HepG2 (cell line): ENCODE data around the gene SRCIN1. TPM values are rescaled to one million over a fixed set of nuclear protein-coding genes. Genes with fewer than 3 reads are reported as not detected.

Experiments
- CC2D1A ChIP-seq: sonication (generic); formaldehyde crosslinking; IDR thresholded peaks from 2 replicates; pipeline ENCODE4 v1.8.1; 2023; ENCODE audit warnings: mild to moderate bottlenecking, missing genetic modification reagents
- HMGXB4 ChIP-seq, 2 experiments: sonication (generic) in 1 of 2; formaldehyde crosslinking in 1 of 2; IDR thresholded peaks; 2 replicates each; pipeline versions ENCODE4 v1.4.0 to v1.6.1; 2018 to 2020; ENCODE audit warnings: missing genetic modification reagents in 2 of 2, borderline replicate concordance in 1 of 2, low read depth in 1 of 2, mild to moderate bottlenecking in 1 of 2, missing biosample characterization in 1 of 2
- MEIS1 ChIP-seq: sonication (generic); formaldehyde crosslinking; IDR thresholded peaks from 2 replicates; pipeline ENCODE4 v1.9.0; 2021; ENCODE audit warnings: mild to moderate bottlenecking, missing genetic modification reagents, moderate library complexity, borderline replicate concordance
- NCOA2 ChIP-seq: sonication (generic); formaldehyde crosslinking; IDR thresholded peaks from 2 replicates; pipeline ENCODE4 v1.8.0; 2022; ENCODE audit warnings: inconsistent platforms
- NFAT5 ChIP-seq: sonication (generic); formaldehyde crosslinking; IDR thresholded peaks from 2 replicates; pipeline ENCODE4 v1.4.0; 2020; ENCODE audit warnings: missing genetic modification reagents
- ZBTB3 ChIP-seq: sonication (generic); formaldehyde crosslinking; IDR thresholded peaks from 2 replicates; pipeline ENCODE4 v1.4.0; 2020; ENCODE audit warnings: low read depth, mild to moderate bottlenecking, moderate library complexity, missing genetic modification reagents, borderline replicate concordance
- ZBTB4 ChIP-seq: sonication (generic); formaldehyde crosslinking; IDR thresholded peaks from 2 replicates; pipeline ENCODE4 v1.4.0; 2020; ENCODE audit warnings: missing genetic modification reagents, mild to moderate bottlenecking, borderline replicate concordance
- ZNF20 ChIP-seq: sonication (generic); formaldehyde crosslinking; IDR thresholded peaks from 2 replicates; pipeline ENCODE4 v1.4.0; 2020; ENCODE audit warnings: mild to moderate bottlenecking, moderate library complexity, missing genetic modification reagents
- ZNF414 ChIP-seq: sonication (generic); formaldehyde crosslinking; IDR thresholded peaks from 2 replicates; pipeline ENCODE4 v1.5.0; 2020; ENCODE audit warnings: missing genetic modification reagents
- ZNF512 ChIP-seq: sonication (generic); formaldehyde crosslinking; IDR thresholded peaks from 2 replicates; pipeline ENCODE4 v1.4.0; 2020; ENCODE audit warnings: mild to moderate bottlenecking, missing genetic modification reagents
- ZNF75D ChIP-seq: sonication (generic); formaldehyde crosslinking; IDR thresholded peaks from 2 replicates; pipeline ENCODE4 v1.8.1; 2023; ENCODE audit warnings: missing genetic modification reagents, mild to moderate bottlenecking, borderline replicate concordance
- ZNF775 ChIP-seq: sonication (generic); formaldehyde crosslinking; IDR thresholded peaks from 2 replicates; pipeline ENCODE4 v1.4.0; 2020; ENCODE audit warnings: missing genetic modification reagents, mild to moderate bottlenecking, moderate library complexity, borderline replicate concordance
- ZZZ3 ChIP-seq: sonication (generic); formaldehyde crosslinking; IDR thresholded peaks from 2 replicates; pipeline ENCODE4 v1.4.0; 2020; ENCODE audit warnings: missing genetic modification reagents, mild to moderate bottlenecking, borderline replicate concordance
- polyA plus RNA-seq, 8 experiments: library from polyadenylated mRNA; depleted of rRNA in 3 of 8; stranded (reverse) in 7 of 8; unstranded in 1 of 8; fragments of >200 nt; fragmentation: Illumina TruSeq in 4 of 8; extraction: Trizol in 4 of 8; gene quantifications; 2 replicates each; pipeline versions ENCODE4 v1.2.1 to v1.2.3, GENCODE V29; 2011 to 2016; ENCODE audit warnings: low read depth in 4 of 8, missing spikeins in 1 of 8, mixed read lengths in 1 of 8; ENCODE audit not compliant: insufficient read depth in 1 of 8
- total RNA-seq, 5 experiments: library from RNA; depleted of rRNA; stranded (reverse); fragments of >200 nt; fragmentation: Illumina TruSeq; extraction: Trizol; gene quantifications; 2 replicates each; pipeline ENCODE4 v1.2.3, GENCODE V29; 2016; ENCODE audit warnings: low read depth in 1 of 5
- TF ChIP-seq, protein P1 (sequence below): IDR thresholded peaks from 2 replicates; pipeline ENCODE4 v1.6.1; 2016; ENCODE audit warnings: low read depth, borderline replicate concordance

The SRCIN1 gene
- total and polyA plus RNA-seq, 2 of the 13 experiments (the other 11 are each of a cell fraction or from before 2014, with no cell fraction given), result 1.2 to 9.6 TPM

GRCh38 chr17:38584350-38584925 lies 21.3 kb downstream of the SRCIN1 start (continued):
- TF ChIP-seq ZBTB4 (CRISPR knock-in tag) (no peak), ZNF512 (CRISPR knock-in tag) (no peak), ZBTB3 (CRISPR knock-in tag) (no peak), ZNF775 (CRISPR knock-in tag) (0 out of 2 replicates have a peak, but pooled peaks have one; percentile 40), MEIS1 (CRISPR knock-in tag) (no peak), CC2D1A (no peak), ZZZ3 (CRISPR knock-in tag) (no peak), HMGXB4 (CRISPR knock-in tag; IDR thresholded peaks at IDR 0.05; ENCODE audit: borderline replicate concordance in 1 of 2, low read depth in 1 of 2) (peak in 1 of 2 experiments; percentile 79; a peak in 3 of 4 replicates), ZNF75D (no peak), NFAT5 (CRISPR knock-in tag) (no peak), NCOA2 (0 out of 2 replicates have a peak, but pooled peaks have one; percentile 16), ZNF20 (CRISPR knock-in tag) (no peak), ZNF414 (CRISPR knock-in tag) (no peak)
- TF ChIP-seq, protein P1, sequence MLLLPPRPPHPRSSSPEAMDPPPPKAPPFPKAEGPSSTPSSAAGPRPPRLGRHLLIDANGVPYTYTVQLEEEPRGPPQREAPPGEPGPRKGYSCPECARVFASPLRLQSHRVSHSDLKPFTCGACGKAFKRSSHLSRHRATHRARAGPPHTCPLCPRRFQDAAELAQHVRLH (CRISPR knock-in tag), result no peak
